HAP-1 (cell line): ENCODE data around the gene COPS4.
"Not testable (repeated sequence)": the region's sequence is repeated elsewhere in the genome, so short reads cannot be mapped to it uniquely, and the experiment has no call there.

Experiments
- DNase-seq, 2 experiments: peaks; one replicate each; pipeline ENCODE4 v3.0.0-alpha.2; 2016 to 2020; ENCODE audit warnings: low spot score in 2 of 2
- H3K27me3 ChIP-seq: fragments of 250-450 bp; sonication (Bioruptor Pico); 2 replicates; pipeline ENCODE4 v1.5.1; 2020; ENCODE audit warnings: low read depth, mild to moderate bottlenecking, moderate library complexity
- H3K36me3 ChIP-seq: fragments of 250-450 bp; sonication (Bioruptor Pico); replicated peaks from 2 replicates; pipeline ENCODE4 v1.5.1; 2020; ENCODE audit warnings: mild to moderate bottlenecking
- H3K4me1 ChIP-seq: fragments of 250-450 bp; sonication (Bioruptor Pico); 2 replicates; pipeline ENCODE4 v1.5.1; 2020; ENCODE audit warnings: mild to moderate bottlenecking
- H3K4me3 ChIP-seq: fragments of 250-450 bp; sonication (Bioruptor Pico); 2 replicates; pipeline ENCODE4 v1.5.1; 2020; ENCODE audit warnings: mild to moderate bottlenecking, moderate library complexity
- H3K9me3 ChIP-seq: fragments of 250-450 bp; sonication (Bioruptor Pico); 2 replicates; pipeline ENCODE4 v1.5.1; 2020; ENCODE audit warnings: mild to moderate bottlenecking, moderate library complexity
- in situ Hi-C: fragments of 300-500 bp; cut with MboI; formaldehyde crosslinking; loops from 3 replicates; pipeline ENCODE4 v1.14.3; 2020; ENCODE audit warnings: low sequenced_read_pairs, inconsistent platforms, mixed read lengths

The COPS4 gene

DNA sequence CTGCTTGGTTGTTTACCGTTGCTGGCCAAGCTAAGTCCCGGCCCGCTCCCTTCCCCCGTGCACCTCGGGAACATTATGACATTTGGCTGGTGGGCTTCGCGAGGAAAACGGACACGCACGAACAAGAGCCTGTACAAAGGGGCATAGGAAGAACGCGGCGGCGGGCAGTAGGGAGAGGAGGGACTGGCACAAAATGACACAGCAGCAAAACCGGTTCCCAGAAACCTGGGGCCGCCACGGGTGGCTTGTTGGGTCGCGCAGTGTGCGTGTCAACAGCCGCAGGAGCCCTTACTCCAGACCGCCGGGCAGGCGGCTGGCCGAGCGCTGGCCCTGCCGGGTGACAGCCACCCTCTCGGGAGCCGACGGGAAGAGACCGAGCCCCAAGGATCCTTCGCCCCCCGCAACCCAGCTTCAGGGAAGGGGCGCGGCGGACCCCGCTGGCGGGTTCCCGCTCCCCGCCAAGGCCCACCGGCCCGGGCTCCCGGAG is 22.7 kb upstream of the COPS4 start:
- in situ Hi-C loops, result loop anchor here (10.0 kb wide), 1 partner anchor 117 kb away; the partner anchor contains the start of gene SEC31A
- DNase-seq, result peak in 1 of 2 experiments; percentile 49
- Histone ChIP-seq H3K27me3 (no peaks in the 10 kb centered on the region), H3K9me3 (no peaks in the 10 kb centered on the region), H3K4me1 (peaks cover 19% of the 10 kb centered on the region), H3K36me3 (0 out of 2 replicates have a peak, but pooled peaks cover 3% of the 10 kb centered on the region), H3K4me3 (peak overlapping the region; percentile 76)

DNA sequence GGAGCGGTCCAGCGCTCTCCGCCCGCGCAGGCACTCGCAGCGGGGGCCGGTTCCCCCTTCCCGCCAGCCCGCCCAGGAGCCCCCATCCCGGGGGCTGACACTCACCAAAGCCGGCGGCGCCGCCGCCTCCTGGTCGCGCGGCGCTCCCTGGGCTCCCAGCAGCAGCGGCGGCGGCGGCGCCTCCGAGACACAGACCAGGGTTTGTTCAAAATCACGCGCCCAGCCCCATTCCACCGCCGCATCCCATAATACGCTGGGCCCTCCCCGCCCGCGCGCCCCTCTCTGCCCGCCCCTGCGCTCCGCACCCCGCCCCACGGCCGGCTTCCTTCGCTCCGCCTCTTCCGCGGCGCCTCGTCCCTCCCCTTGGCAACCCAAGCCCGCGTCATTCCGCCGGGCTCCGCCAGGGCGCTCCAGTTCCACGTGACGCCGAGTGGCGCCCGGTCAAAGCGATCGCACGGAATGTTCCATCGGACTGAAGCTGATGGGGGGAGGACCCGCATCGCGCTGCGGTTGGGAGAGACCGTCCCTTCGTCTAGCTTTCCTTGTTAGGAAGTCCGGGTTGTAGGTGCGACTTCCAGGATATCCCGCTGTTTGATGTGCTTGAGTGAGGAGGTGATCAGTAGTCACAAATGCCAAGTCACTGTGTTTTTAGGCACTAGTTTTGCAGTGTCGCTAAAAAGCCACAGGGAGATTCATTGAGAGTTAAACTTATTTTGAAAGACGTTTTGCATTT is 22.1 kb upstream of the COPS4 start:
- peak; percentile 96 to 97 for DNase-seq
- Histone ChIP-seq H3K9me3 (no peaks in the 10 kb centered on the region), H3K27me3 (no peaks in the 10 kb centered on the region), H3K36me3 (0 out of 2 replicates have a peak, but pooled peaks cover 3% of the 10 kb centered on the region), H3K4me1 (peaks cover 19% of the 10 kb centered on the region), H3K4me3 (peak overlapping the region; percentile 76)
- in situ Hi-C loops, result loop anchor here (10.0 kb wide), 1 partner anchor 118 kb away; the partner anchor contains the start of gene SEC31A

DNA sequence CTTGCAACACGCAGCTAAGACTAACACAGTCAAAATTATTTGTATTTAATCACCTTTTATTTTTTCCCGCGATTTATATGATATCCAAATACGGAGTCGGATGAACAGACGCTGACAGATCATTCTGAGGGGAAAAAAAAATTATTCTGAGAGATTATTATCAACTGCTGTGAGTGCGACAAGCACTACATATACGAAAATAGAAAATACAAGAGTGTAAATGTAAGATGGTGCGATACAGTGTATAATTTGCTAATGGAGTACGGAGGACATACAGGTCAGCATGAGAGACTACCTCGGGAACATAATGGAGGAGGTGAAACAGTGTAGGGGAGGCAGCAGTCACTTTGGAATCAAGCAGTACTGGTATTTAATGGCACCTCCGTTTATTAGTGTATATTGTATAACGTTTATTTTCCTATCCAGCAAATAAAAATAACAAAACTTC is 21.5 kb upstream of the COPS4 start:
- H3K4me3 ChIP-seq, result peak overlapping the region; percentile 76
- in situ Hi-C loops, result loop anchor here (10.0 kb wide), 1 partner anchor 119 kb away; the partner anchor contains the start of gene SEC31A
- H3K36me3 ChIP-seq, result 0 out of 2 replicates have a peak, but pooled peaks cover 3% of the 10 kb centered on the region
- no peak for DNase-seq
- no peaks in the 10 kb centered on the region for H3K27me3 ChIP-seq
- H3K4me1 ChIP-seq, result peaks cover 19% of the 10 kb centered on the region
- H3K9me3 ChIP-seq, result no peaks in the 10 kb centered on the region

DNA sequence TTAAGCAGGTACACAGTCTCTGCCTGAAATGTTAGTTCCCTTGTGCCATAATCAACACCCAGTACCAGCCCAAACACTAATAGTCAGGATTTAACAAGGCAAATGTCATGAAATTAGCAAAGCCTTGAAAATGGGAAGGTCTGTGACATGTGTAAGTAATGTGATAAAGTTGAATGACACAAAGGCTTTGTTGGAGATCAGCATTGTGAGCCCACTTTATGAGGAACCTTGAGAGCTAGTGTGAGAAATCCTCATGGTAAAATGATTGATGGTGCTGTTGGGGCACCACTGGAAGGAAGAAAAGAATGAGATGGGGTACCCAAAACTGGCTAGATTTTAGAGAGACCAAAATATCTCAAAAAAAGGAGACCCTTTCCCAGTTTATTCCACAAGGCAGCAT is 21.1 kb upstream of the COPS4 start:
- Histone ChIP-seq H3K9me3 (no peaks in the 10 kb centered on the region), H3K4me3 (no peak overlapping the region), H3K4me1 (peaks cover 15% of the 10 kb centered on the region), H3K36me3 (0 out of 2 replicates have a peak, but pooled peaks cover 3% of the 10 kb centered on the region), H3K27me3 (no peaks in the 10 kb centered on the region)
- DNase-seq, result no peak
- in situ Hi-C loops, result loop anchor here (10.0 kb wide), 1 partner anchor 119 kb away; the partner anchor contains the start of gene SEC31A

DNA sequence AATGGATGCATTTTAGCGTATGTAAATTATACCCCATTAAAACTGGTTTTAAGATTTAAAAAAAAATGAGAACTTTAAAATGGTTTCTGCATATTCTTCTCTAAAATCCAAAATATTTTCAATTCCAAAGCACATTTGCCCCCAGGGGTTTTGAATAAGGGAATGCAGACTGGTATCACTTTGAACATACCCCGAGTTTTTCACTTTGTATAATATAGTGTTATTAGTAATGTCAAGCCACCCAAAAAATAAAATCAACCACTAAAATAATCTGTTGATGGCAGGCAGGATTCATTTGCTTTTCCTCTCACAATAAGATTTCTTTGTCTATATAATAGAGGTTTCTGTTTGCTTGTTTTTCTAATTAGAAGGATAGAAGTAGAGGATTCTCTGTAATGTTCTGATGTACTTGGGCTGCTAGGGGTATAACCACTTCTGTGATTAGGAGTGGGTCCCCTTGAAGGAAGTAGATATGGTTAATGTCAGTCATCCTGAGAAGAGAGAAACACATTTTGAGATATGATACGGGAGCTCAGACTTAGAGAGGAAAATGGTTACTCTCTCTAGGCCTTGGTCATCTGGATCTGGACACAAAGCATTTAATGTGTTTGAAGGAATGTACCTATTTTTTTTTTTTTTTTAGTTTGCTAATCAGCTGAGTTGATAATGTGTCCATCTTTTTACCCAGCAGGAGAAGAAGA is 15.0 kb upstream of the COPS4 start:
- DNase-seq, result no peak
- Histone ChIP-seq H3K9me3 (peaks cover under 1% of the 10 kb centered on the region; the same call in 1 of the 2 replicates), H3K27me3 (no peaks in the 10 kb centered on the region), H3K4me1 (no peaks in the 10 kb centered on the region), H3K36me3 (no peaks in the 10 kb centered on the region), H3K4me3 (no peak overlapping the region)
- in situ Hi-C loops, result loop anchor here (10.0 kb wide), 1 partner anchor 125 kb away; the partner anchor contains the start of gene SEC31A

DNA sequence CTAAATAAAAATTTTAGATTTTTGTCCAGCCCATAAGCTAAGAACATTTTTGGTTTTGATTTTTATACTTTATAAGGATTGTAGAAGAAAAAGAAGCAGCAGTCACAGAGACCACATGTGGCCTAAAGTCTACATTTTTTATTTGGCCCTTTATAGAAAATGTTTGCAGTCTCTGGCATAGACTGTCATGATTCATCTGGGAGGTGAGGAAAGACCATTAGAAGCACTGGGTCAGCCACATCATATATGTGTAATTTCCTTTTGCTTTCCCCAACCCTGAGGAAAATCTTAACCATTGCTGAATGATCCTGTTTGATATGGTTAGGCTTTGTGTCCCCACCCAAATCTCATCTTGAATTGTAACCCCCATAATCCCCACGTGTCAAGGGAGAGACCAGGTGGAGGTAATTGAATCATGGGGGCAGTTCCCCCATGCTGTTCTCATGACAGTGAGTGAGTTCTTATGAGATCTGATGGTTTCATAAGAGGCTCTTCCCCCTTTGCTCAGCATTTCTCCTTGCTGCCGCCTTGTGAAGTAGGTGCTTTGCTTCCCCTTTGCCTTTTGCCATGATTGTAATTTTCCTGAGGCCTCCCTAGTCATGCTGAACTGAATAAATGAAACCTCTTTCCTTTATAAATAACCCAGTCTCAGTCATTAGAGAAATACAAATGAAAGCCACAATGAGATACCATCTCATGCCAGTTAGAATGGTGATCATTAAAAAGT is 12.1 kb upstream of the COPS4 start:
- Histone ChIP-seq H3K4me3 (no peak overlapping the region), H3K4me1 (no peaks in the 10 kb centered on the region), H3K27me3 (no peaks in the 10 kb centered on the region), H3K36me3 (no peaks in the 10 kb centered on the region), H3K9me3 (peaks cover 3% of the 10 kb centered on the region; the same call in 1 of the 2 replicates)
- DNase-seq, result no peak
- in situ Hi-C loops, result no loop called here

DNA sequence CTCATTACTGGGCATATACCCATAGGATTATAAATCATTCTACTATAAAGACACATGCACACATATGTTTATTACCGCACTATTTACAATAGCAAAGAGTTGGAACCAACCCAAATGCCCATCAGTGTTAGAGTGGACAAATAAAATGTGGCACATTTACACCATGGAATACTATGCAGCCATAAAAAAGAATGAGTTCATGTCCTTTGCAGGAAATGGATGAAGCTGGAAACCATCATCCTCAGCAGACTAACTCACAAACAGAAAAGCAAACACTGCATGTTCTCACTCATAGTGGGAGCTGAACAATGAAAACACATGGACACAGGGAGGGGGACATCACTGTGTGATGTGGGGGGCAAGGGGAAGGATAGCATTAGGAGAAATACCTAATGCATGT is 11.4 kb upstream of the COPS4 start:
- in situ Hi-C loops, DNase-seq, H3K36me3 ChIP-seq, H3K27me3 ChIP-seq, H3K4me3 ChIP-seq, H3K9me3 ChIP-seq, H3K4me1 ChIP-seq: not testable (repeated sequence)

DNA sequence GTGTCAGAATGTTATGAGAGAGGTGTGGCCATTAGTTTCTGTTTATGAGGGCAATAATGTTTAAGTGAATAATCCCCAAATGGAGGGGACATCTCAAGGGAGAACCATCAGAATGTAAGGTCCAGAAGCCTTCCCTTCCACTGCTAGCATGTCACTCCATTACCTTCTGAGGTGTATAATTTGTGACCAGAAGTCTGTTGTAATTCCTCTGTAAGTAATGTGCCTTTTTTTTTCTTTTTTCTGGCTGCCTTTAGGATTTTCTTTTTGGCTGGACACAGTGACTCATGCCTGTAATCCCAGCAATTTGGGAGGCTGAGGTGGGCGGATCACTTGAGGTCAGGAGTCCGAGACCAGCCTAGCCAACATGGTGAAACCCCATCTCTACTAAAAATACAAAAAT is 10.8 kb upstream of the COPS4 start:
- in situ Hi-C loops, result no loop called here
- no peaks in the 10 kb centered on the region for H3K36me3 ChIP-seq
- no peaks in the 10 kb centered on the region for H3K27me3 ChIP-seq
- DNase-seq, result no peak
- H3K4me1 ChIP-seq, result no peaks in the 10 kb centered on the region
- no peak overlapping the region for H3K4me3 ChIP-seq
- H3K9me3 ChIP-seq, result peaks cover 3% of the 10 kb centered on the region; the same call in 1 of the 2 replicates

DNA sequence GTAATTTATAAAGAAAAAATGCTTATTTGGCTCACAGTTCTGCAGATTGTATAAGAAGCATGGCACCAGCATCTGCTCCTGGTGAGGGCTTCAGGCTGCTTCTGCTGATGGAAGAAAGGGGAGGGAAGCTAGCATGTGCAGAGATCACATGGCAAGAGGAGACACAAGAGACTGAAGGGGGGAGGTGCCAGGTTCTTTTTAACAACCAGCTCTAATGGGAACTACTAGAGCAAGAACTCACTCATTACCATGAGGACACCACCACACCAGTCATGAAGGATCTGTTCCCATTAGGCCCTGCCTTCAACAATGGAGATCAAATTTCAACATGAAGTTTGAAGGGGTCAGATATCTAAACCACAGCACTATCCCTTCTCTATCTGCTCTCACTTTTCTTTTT is 9.4 kb upstream of the COPS4 start:
- Histone ChIP-seq H3K4me1 (no peaks in the 10 kb centered on the region), H3K36me3 (no peaks in the 10 kb centered on the region), H3K27me3 (no peaks in the 10 kb centered on the region), H3K4me3 (no peak overlapping the region), H3K9me3 (peaks cover 3% of the 10 kb centered on the region; the same call in 1 of the 2 replicates)
- in situ Hi-C loops, result no loop called here
- no peak for DNase-seq

DNA sequence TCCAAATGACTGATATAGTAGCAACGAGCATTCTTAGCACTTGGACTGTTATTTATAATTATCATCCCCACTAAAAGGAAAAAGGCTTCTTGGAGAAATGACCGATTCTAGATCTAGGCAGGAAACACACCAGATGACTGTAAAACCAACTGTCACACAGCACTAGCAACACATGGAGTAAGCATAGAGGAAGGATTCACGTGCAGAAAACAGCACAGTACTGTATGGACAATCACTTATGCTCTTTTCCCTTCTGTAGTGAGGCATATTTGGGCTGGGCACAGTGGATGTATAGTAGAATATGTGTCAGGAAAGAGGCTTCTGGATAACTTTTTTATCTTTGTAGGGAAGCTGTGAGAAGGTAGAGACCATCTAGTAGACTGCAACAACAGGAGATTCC is 6.0 kb upstream of the COPS4 start:
- H3K4me3 ChIP-seq, result no peak overlapping the region
- in situ Hi-C loops, result no loop called here
- H3K9me3 ChIP-seq, result peaks cover 3% of the 10 kb centered on the region; the same call in 1 of the 2 replicates
- H3K27me3 ChIP-seq, result no peaks in the 10 kb centered on the region
- no peaks in the 10 kb centered on the region for H3K4me1 ChIP-seq
- no peak for DNase-seq
- H3K36me3 ChIP-seq, result no peaks in the 10 kb centered on the region

DNA sequence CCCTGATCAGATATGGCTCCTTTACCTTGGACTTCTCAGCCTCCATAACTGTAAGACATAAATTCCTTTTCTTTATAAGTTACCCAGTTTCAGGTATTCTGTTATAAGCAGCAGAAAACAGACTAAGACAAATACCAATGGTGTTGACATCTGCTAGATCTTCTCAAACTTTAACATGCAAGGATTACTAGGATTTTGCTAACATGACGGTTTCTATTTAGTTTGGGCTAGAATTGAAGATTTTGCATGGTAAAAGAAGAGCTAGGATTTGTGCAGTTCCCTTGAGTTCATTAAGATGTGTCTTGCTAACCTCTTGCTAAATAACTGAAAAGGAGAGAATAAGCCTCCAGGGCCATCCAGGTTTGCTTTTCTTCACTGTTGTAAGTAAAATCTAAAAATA is 5.3 kb upstream of the COPS4 start:
- DNase-seq, result no peak
- Histone ChIP-seq H3K4me1 (no peaks in the 10 kb centered on the region), H3K4me3 (no peak overlapping the region), H3K27me3 (no peaks in the 10 kb centered on the region), H3K9me3 (peaks cover 3% of the 10 kb centered on the region; the same call in 1 of the 2 replicates), H3K36me3 (no peaks in the 10 kb centered on the region)
- in situ Hi-C loops, result no loop called here

DNA sequence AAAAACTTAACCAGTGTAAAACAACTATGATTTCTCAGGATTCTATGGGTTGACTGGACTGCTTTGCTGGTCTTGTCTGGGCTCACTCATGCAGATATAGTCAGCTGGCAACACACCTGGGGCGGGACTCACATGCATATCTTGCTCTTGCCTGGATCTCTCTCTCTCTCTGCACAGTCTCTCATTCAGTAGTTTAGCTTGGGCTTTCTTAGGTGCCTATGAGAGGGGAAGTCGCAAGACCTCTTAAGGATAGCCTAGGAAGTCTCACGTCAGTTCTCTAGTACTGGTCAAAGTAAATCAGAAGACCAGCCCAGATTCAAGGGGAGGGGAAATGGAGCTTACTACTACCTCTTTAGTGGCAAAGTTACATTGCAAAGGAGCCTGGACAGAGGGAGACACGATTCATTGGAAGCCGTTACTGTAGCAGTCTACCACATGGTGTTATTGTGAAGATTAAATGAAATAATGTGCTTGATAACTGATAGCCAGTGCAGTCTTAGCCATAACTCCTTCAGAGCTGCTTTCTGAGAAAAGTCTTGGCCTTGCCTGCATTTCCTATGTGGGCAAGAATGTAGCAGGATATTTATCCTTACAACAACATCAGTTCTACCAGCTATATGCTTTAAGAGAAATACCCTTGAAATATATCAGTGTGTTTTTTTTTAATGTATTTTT is 2.1 kb downstream of the COPS4 start:
- H3K36me3 ChIP-seq, result no peaks in the 10 kb centered on the region
- H3K9me3 ChIP-seq, result no peaks in the 10 kb centered on the region
- in situ Hi-C loops, result no loop called here
- H3K27me3 ChIP-seq, result no peaks in the 10 kb centered on the region
- H3K4me3 ChIP-seq, result no peak overlapping the region; the same call in 1 of the 2 replicates
- DNase-seq, result no peak
- H3K4me1 ChIP-seq, result peaks cover 21% of the 10 kb centered on the region

DNA sequence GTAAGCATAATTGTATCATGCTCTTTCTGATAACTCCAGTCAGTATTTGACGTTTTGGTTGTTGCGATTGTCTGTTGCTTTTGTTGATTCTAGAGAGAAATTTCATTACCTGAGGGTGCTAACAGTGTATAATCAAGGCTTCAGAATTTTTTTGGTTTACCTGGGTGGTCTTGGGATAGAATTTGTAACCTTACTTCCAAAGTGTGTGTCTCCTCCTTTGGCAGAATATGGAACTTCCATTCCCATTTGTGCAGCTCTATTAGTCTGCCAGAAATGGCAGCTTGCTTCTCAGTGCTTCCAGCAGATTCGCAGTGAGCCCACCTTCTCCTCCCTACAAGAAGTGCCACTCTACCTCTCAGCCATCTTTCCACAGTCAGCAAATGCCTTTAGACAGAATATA is 5.3 kb downstream of the COPS4 start:
- Histone ChIP-seq H3K4me3 (no peak overlapping the region), H3K4me1 (peaks cover 21% of the 10 kb centered on the region), H3K27me3 (no peaks in the 10 kb centered on the region), H3K36me3 (no peaks in the 10 kb centered on the region), H3K9me3 (no peaks in the 10 kb centered on the region)
- no peak for DNase-seq
- in situ Hi-C loops, result no loop called here
